NT2/D1 (cell line): ENCODE data around the gene ABHD3.

Experiments used
- YY1 ChIP-seq: IDR thresholded peaks from 2 replicates; pipeline ENCODE4 v1.6.1; 2011; ENCODE audit not compliant: insufficient read length, insufficient read depth
- ZNF274 ChIP-seq: IDR thresholded peaks from 2 replicates; pipeline ENCODE4 v1.6.1; 2011; ENCODE audit warnings: mild to moderate bottlenecking, low read depth, low read length

- no peak for TF ChIP-seq YY1
- no peak for TF ChIP-seq ZNF274
Observed at GRCh38 chr18:21743166-21743832, 38.7 kb upstream of the ABHD3 start.
